ENCODE measurements around the gene OGDHL. TPM values are rescaled to one million over a fixed set of nuclear protein-coding genes. Genes with fewer than 3 reads are reported as not detected.
"Not testable (repeated sequence)": the region's sequence is repeated elsewhere in the genome, so short reads cannot be mapped to it uniquely, and the experiment has no call there.

The OGDHL gene
- total RNA-seq, 4 donors from 2014 or later, result 0.13 to 0.20 TPM; not detected in 2

- no peaks in the 10 kb centered on the region for H3K4me1 ChIP-seq
- TF ChIP-seq CTCF (IDR thresholded peaks at IDR 0.05 in 4 of 5, conservative IDR thresholded peaks at IDR 0.05 in 1 of 5), result no peak
- TF ChIP-seq POLR2A (IDR thresholded peaks at IDR 0.05), result no peak
- H3K36me3 ChIP-seq, result no peaks in the 10 kb centered on the region
- ATAC-seq (no peak), DNase-seq (no peak)
- intact Hi-C loops (cut with DNase I; ENCODE audit: low total_unique reads), result no loop called here
- H3K27me3 ChIP-seq, result no peaks in the 10 kb centered on the region
- H3K27ac ChIP-seq, result no peak overlapping the region
- in situ Hi-C loops (cut with MboI; ENCODE audit: low sequenced_read_pairs in 4 of 4), result no loop called here
- no peak overlapping the region for H3K4me3 ChIP-seq
- no peaks in the 10 kb centered on the region for H3K9me3 ChIP-seq
Measured at GRCh38 chr10:49735161-49735560, 27.0 kb downstream of the OGDHL start.

GRCh38 chr10:49734676-49735075 lies 27.4 kb downstream of the OGDHL start:
- in situ Hi-C loops (cut with MboI; ENCODE audit: low sequenced_read_pairs in 4 of 4), result no loop called here
- ATAC-seq (no peak), DNase-seq (no peak)
- TF ChIP-seq CTCF (IDR thresholded peaks at IDR 0.05 in 4 of 5, conservative IDR thresholded peaks at IDR 0.05 in 1 of 5), result no peak
- no peak for TF ChIP-seq POLR2A (IDR thresholded peaks at IDR 0.05)
- H3K4me3 ChIP-seq, result no peak overlapping the region
- H3K9me3 ChIP-seq, result no peaks in the 10 kb centered on the region
- no peaks in the 10 kb centered on the region for H3K4me1 ChIP-seq
- no peaks in the 10 kb centered on the region for H3K27me3 ChIP-seq
- intact Hi-C loops (cut with DNase I; ENCODE audit: low total_unique reads), result no loop called here
- H3K27ac ChIP-seq, result no peak overlapping the region
- no peaks in the 10 kb centered on the region for H3K36me3 ChIP-seq

GRCh38 chr10:49733866-49734265 lies 28.3 kb downstream of the OGDHL start:
- no peak for DNase-seq
- intact Hi-C loops (cut with DNase I; ENCODE audit: low total_unique reads), result no loop called here
- Histone ChIP-seq H3K27ac (no peak overlapping the region), H3K9me3 (no peaks in the 10 kb centered on the region), H3K4me3 (no peak overlapping the region), H3K4me1 (no peaks in the 10 kb centered on the region), H3K27me3 (no peaks in the 10 kb centered on the region), H3K36me3 (no peaks in the 10 kb centered on the region)
- in situ Hi-C loops (cut with MboI; ENCODE audit: low sequenced_read_pairs in 4 of 4), result no loop called here
- TF ChIP-seq CTCF (IDR thresholded peaks at IDR 0.05 in 4 of 5, conservative IDR thresholded peaks at IDR 0.05 in 1 of 5), result no peak
- no peak for TF ChIP-seq POLR2A (IDR thresholded peaks at IDR 0.05)
- ATAC-seq, result no peak

GRCh38 chr10:49726593-49726992 lies 35.5 kb downstream of the OGDHL start:
- Histone ChIP-seq H3K36me3 (no peaks in the 10 kb centered on the region), H3K27ac (no peak overlapping the region), H3K4me3 (no peak overlapping the region), H3K9me3 (no peaks in the 10 kb centered on the region), H3K27me3 (no peaks in the 10 kb centered on the region), H3K4me1 (no peaks in the 10 kb centered on the region)
- ATAC-seq (no peak), DNase-seq (no peak)
- in situ Hi-C loops (cut with MboI; ENCODE audit: low sequenced_read_pairs in 4 of 4), result no loop called here
- TF ChIP-seq CTCF (IDR thresholded peaks at IDR 0.05 in 4 of 5, conservative IDR thresholded peaks at IDR 0.05 in 1 of 5) (no peak), POLR2A (IDR thresholded peaks at IDR 0.05) (no peak)
- intact Hi-C loops (cut with DNase I; ENCODE audit: low total_unique reads), result no loop called here

GRCh38 chr10:49715157-49715556 lies 47.0 kb downstream of the OGDHL start:
- ATAC-seq; H3K27me3 ChIP-seq; H3K4me1 ChIP-seq; H3K9me3 ChIP-seq; H3K4me3 ChIP-seq; H3K36me3 ChIP-seq; DNase-seq; H3K27ac ChIP-seq; intact Hi-C loops (cut with DNase I; ENCODE audit: low total_unique reads); in situ Hi-C loops (cut with MboI; ENCODE audit: low sequenced_read_pairs in 4 of 4): not testable (repeated sequence)
